Measurements from ENCODE around the gene TMEM273. TPM values are rescaled to one million over a fixed set of nuclear protein-coding genes. Genes with fewer than 3 reads are reported as not detected.

The TMEM273 gene
- total and polyA plus RNA-seq, 10 of the 15 experiments (the other 5 are each of a cell fraction or from before 2014, with no cell fraction given) = 10.3 to 46.3 (median 26.4) TPM

DNA sequence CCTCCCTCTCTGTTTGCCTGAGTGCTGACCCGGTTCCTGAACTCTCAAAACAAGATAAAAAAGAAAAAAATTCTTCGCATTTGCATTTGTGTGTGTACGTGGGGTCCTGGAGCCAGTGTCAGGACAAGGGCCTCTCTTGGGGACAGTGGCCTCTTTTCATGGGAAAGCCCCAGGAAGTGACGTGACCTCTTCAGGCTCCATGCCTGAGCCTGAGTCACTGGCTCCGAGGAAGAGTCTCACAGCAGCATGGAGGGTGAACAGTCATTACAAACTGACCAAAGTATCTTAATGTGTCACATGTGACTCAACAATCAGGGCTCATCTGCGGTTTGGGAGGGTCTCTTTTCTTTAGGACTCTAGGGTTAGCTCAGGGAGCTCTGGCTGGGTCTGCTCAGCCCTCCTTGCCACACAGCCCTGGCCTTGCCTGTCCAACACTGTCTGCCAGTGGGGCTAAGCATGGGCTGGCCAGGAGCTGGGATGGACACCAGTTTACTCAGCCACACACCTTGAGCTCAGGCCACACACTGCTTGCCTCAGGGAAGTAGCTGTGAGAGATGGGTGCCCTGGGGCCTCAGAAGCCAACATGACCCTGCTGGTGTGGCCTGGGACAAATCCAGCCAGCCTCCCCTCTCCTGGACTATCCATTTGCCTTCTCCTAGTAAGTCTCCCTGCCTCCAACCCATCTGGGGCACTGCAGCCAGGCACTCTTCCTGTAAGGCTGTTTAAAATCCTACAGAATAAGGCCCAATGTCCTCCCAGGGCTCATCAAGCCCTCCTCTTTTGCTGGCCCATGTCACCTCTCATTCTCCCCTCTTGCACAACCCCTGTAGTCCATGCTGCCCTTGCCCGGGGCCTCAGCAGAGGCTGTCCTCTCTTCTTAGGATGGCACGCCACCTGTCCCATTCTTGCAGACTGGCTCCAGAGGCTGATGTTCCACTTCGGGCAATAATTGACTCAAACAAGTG is 10.5 kb downstream of the TMEM273 start (continued):
- TF ChIP-seq SRF (IDR thresholded peaks at IDR 0.05; ENCODE audit: low read depth in 2 of 2, low read length in 2 of 2) (peak in 1 of 2 experiments; percentile 50; a peak in 1 of 4 replicates), POU2F2 (IDR thresholded peaks at IDR 0.05; ENCODE audit: borderline replicate concordance, low read depth, low read length) (peak; percentile 85; the same call in 2 of the 3 replicates), RELA (IDR thresholded peaks at IDR 0.05; ENCODE audit: borderline replicate concordance, partially characterized antibody) (peak; percentile 95), HCFC1 (IDR thresholded peaks at IDR 0.05; ENCODE audit: low read length) (0 out of 2 replicates have a peak, but pooled peaks have one; percentile 11), CBFB (IDR thresholded peaks at IDR 0.05; ENCODE audit: low read depth) (no peak; the same call in 1 of the 2 replicates), ZZZ3 (IDR thresholded peaks at IDR 0.05; ENCODE audit: control insufficient read depth, insufficient read length, low read depth) (no peak), CEBPB (IDR thresholded peaks at IDR 0.05; ENCODE audit: borderline replicate concordance in 1 of 2, low read depth in 2 of 2, low read length in 2 of 2) (no peak), ELK1 (IDR thresholded peaks at IDR 0.05; ENCODE audit: low read depth, low read length) (peak; percentile 72; the same call in 1 of the 2 replicates), RAD51 (IDR thresholded peaks at IDR 0.05) (peak; percentile 32; the same call in 1 of the 2 replicates), RAD21 (IDR thresholded peaks at IDR 0.05; ENCODE audit: insufficient read depth, low read depth, low read length) (peak; percentile 21; the same call in 1 of the 2 replicates), CREM (IDR thresholded peaks at IDR 0.05; ENCODE audit: low read depth) (peak; percentile 94), TCF7 (IDR thresholded peaks at IDR 0.05; ENCODE audit: borderline replicate concordance) (no peak), NFXL1 (IDR thresholded peaks at IDR 0.05; ENCODE audit: borderline replicate concordance) (no peak), MYC (IDR thresholded peaks at IDR 0.05; ENCODE audit: insufficient read depth, insufficient read length, insufficient replicate concordance, low read length, severe bottlenecking) (no peak), HDGF (IDR thresholded peaks at IDR 0.05) (0 out of 2 replicates have a peak, but pooled peaks have one; percentile 4), NFYB (IDR thresholded peaks at IDR 0.05; ENCODE audit: insufficient read depth, low read depth, low read length) (no peak), POLR2A (IDR thresholded peaks at IDR 0.05; ENCODE audit: low read depth, low read length) (no peak), SPI1 (IDR thresholded peaks at IDR 0.05; ENCODE audit: borderline replicate concordance, insufficient read depth, low read depth, low read length) (no peak), EED (IDR thresholded peaks at IDR 0.05; ENCODE audit: low read depth) (peak; percentile 86), KDM1A (IDR thresholded peaks at IDR 0.05; ENCODE audit: borderline replicate concordance) (no peak), NFIC (IDR thresholded peaks at IDR 0.05; ENCODE audit: low read depth, low read length) (peak; percentile 87)
- TF ChIP-seq, protein P1, sequence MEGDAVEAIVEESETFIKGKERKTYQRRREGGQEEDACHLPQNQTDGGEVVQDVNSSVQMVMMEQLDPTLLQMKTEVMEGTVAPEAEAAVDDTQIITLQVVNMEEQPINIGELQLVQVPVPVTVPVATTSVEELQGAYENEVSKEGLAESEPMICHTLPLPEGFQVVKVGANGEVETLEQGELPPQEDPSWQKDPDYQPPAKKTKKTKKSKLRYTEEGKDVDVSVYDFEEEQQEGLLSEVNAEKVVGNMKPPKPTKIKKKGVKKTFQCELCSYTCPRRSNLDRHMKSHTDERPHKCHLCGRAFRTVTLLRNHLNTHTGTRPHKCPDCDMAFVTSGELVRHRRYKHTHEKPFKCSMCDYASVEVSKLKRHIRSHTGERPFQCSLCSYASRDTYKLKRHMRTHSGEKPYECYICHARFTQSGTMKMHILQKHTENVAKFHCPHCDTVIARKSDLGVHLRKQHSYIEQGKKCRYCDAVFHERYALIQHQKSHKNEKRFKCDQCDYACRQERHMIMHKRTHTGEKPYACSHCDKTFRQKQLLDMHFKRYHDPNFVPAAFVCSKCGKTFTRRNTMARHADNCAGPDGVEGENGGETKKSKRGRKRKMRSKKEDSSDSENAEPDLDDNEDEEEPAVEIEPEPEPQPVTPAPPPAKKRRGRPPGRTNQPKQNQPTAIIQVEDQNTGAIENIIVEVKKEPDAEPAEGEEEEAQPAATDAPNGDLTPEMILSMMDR (IDR thresholded peaks at IDR 0.05 in 2 of 3, conservative IDR thresholded peaks at IDR 0.05 in 1 of 3; ENCODE audit: control insufficient read depth in 2 of 3, extremely low read depth in 1 of 3, insufficient read depth in 1 of 3, low read depth in 3 of 3, low read length in 3 of 3) = no peak
- TF ChIP-seq, protein P2, sequence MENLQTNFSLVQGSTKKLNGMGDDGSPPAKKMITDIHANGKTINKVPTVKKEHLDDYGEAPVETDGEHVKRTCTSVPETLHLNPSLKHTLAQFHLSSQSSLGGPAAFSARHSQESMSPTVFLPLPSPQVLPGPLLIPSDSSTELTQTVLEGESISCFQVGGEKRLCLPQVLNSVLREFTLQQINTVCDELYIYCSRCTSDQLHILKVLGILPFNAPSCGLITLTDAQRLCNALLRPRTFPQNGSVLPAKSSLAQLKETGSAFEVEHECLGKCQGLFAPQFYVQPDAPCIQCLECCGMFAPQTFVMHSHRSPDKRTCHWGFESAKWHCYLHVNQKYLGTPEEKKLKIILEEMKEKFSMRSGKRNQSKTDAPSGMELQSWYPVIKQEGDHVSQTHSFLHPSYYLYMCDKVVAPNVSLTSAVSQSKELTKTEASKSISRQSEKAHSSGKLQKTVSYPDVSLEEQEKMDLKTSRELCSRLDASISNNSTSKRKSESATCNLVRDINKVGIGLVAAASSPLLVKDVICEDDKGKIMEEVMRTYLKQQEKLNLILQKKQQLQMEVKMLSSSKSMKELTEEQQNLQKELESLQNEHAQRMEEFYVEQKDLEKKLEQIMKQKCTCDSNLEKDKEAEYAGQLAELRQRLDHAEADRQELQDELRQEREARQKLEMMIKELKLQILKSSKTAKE (IDR thresholded peaks at IDR 0.05; ENCODE audit: low read depth, poor library complexity, severe bottlenecking) = no peak
- TF ChIP-seq, protein P3, sequence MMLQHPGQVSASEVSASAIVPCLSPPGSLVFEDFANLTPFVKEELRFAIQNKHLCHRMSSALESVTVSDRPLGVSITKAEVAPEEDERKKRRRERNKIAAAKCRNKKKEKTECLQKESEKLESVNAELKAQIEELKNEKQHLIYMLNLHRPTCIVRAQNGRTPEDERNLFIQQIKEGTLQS (IDR thresholded peaks at IDR 0.05; ENCODE audit: borderline replicate concordance, extremely low read depth, low read depth, low read length) = no peak

Measured in GM12878 (cell line).